Suprapubic skin (tissue), 2 donors: ENCODE results near the gene RIPOR3.

Source experiments
- EP300 ChIP-seq: sonication (generic); formaldehyde crosslinking; IDR thresholded peaks from one replicate; pipeline ENCODE4 v1.6.1; 2017; ENCODE audit warnings: antibody characterized with exemption
- POLR2A ChIP-seq, 2 donors: fragments of 450-650 bp; IDR thresholded peaks; one replicate each; pipeline ENCODE4 v1.6.1; 2017; ENCODE audit warnings: antibody characterized with exemption in 2 of 2, mild to moderate bottlenecking in 2 of 2, moderate library complexity in 2 of 2

GRCh38 chr20:50590348-50590664, 101.0 kb downstream of the RIPOR3 start:
- no peak for TF ChIP-seq EP300
- TF ChIP-seq POLR2A (IDR thresholded peaks at IDR 0.05) = no peak
